Effector memory CD4-positive, alpha-beta T cell (primary cell): Measurements from ENCODE around the gene SMOC2.

Source experiments
- DNase-seq, 3 donors: peaks; one replicate each; pipeline ENCODE4 v3.0.0-alpha.2; 2020
- H3K27ac ChIP-seq: 2 replicates; pipeline ENCODE4 v1.7.0; 2013; ENCODE audit warnings: mild to moderate bottlenecking, low read length, moderate library complexity; ENCODE audit not compliant: insufficient read depth, poor library complexity, severe bottlenecking
- H3K27me3 ChIP-seq: replicated peaks from 2 replicates; pipeline ENCODE4 v1.7.0; 2013; ENCODE audit warnings: mild to moderate bottlenecking, low read length; ENCODE audit not compliant: insufficient read depth, control insufficient read depth, poor library complexity, severe bottlenecking
- H3K36me3 ChIP-seq: 2 replicates; pipeline ENCODE4 v1.7.0; 2013; ENCODE audit warnings: mild to moderate bottlenecking, low read length, moderate library complexity; ENCODE audit not compliant: control insufficient read depth, insufficient read depth
- H3K4me1 ChIP-seq: 2 replicates; pipeline ENCODE4 v1.7.0; 2013; ENCODE audit warnings: low read length, mild to moderate bottlenecking; ENCODE audit not compliant: control insufficient read depth, insufficient read depth, poor library complexity, severe bottlenecking
- H3K4me3 ChIP-seq: 2 replicates; pipeline ENCODE4 v1.7.0; 2013; ENCODE audit warnings: low read length, low read depth, mild to moderate bottlenecking; ENCODE audit not compliant: insufficient read depth, poor library complexity, severe bottlenecking
- H3K9me3 ChIP-seq: 2 replicates; pipeline ENCODE4 v1.7.0; 2013; ENCODE audit warnings: mild to moderate bottlenecking, low read length, moderate library complexity; ENCODE audit not compliant: control insufficient read depth
- total RNA-seq, 3 donors: gene quantifications; one replicate each; lab custom pipeline; 2026; lab: John Stamatoyannopoulos, UW

Gene SMOC2
- total RNA-seq = 0 reads per million in 3 donors

- Histone ChIP-seq H3K9me3 (no peaks in the 10 kb centered on the region), H3K4me3 (no peak within 1 kb of the TSS), H3K27me3 (peaks cover 16% of the 10 kb centered on the region), H3K27ac (no peak within 1 kb of the TSS), H3K36me3 (no peaks in the 10 kb centered on the region), H3K4me1 (no peaks in the 10 kb centered on the region)
- no peak for DNase-seq
Observed at GRCh38 chr6:168440520-168441433, at the start of gene SMOC2. SMOC2 (plus strand) TSS chr6:168441184; CDS start chr6:168441371, 187 bp downstream.

- DNase-seq = no peak
- H3K27ac ChIP-seq = no peak overlapping the region
- no peaks in the 10 kb centered on the region for H3K9me3 ChIP-seq
- no peaks in the 10 kb centered on the region for H3K4me1 ChIP-seq
- H3K36me3 ChIP-seq = no peaks in the 10 kb centered on the region
- H3K27me3 ChIP-seq = no peaks in the 10 kb centered on the region
- no peak overlapping the region for H3K4me3 ChIP-seq
Observed at GRCh38 chr6:168393126-168393870, 47.7 kb upstream of the SMOC2 start.

- Histone ChIP-seq H3K9me3 (no peaks in the 10 kb centered on the region), H3K4me3 (no peak overlapping the region), H3K4me1 (no peaks in the 10 kb centered on the region), H3K27me3 (no peaks in the 10 kb centered on the region), H3K36me3 (no peaks in the 10 kb centered on the region), H3K27ac (no peak overlapping the region)
- DNase-seq = no peak
Observed at GRCh38 chr6:168394606-168395005, 46.4 kb upstream of the SMOC2 start.

GRCh38 chr6:168395983-168396382, 45.0 kb upstream of the SMOC2 start:
- H3K4me3 ChIP-seq = no peak overlapping the region
- H3K27ac ChIP-seq = no peak overlapping the region
- no peaks in the 10 kb centered on the region for H3K9me3 ChIP-seq
- H3K27me3 ChIP-seq = no peaks in the 10 kb centered on the region
- H3K4me1 ChIP-seq = no peaks in the 10 kb centered on the region
- no peaks in the 10 kb centered on the region for H3K36me3 ChIP-seq
- DNase-seq = no peak

- no peaks in the 10 kb centered on the region for H3K4me1 ChIP-seq
- H3K27ac ChIP-seq = no peak overlapping the region
- no peaks in the 10 kb centered on the region for H3K27me3 ChIP-seq
- H3K36me3 ChIP-seq = no peaks in the 10 kb centered on the region
- no peak overlapping the region for H3K4me3 ChIP-seq
- no peak for DNase-seq
- H3K9me3 ChIP-seq = no peaks in the 10 kb centered on the region
Observed at GRCh38 chr6:168396561-168396960, 44.4 kb upstream of the SMOC2 start.

GRCh38 chr6:168397012-168397411, 44.0 kb upstream of the SMOC2 start:
- Histone ChIP-seq H3K27ac (no peak overlapping the region), H3K36me3 (no peaks in the 10 kb centered on the region), H3K4me3 (no peak overlapping the region), H3K27me3 (no peaks in the 10 kb centered on the region), H3K4me1 (no peaks in the 10 kb centered on the region), H3K9me3 (no peaks in the 10 kb centered on the region)
- DNase-seq = no peak

GRCh38 chr6:168400037-168400436, 40.9 kb upstream of the SMOC2 start:
- H3K27me3 ChIP-seq = no peaks in the 10 kb centered on the region
- no peaks in the 10 kb centered on the region for H3K36me3 ChIP-seq
- H3K9me3 ChIP-seq = no peaks in the 10 kb centered on the region
- no peaks in the 10 kb centered on the region for H3K4me1 ChIP-seq
- no peak overlapping the region for H3K27ac ChIP-seq
- no peak for DNase-seq
- no peak overlapping the region for H3K4me3 ChIP-seq

- no peaks in the 10 kb centered on the region for H3K4me1 ChIP-seq
- no peaks in the 10 kb centered on the region for H3K27me3 ChIP-seq
- H3K4me3 ChIP-seq = no peak overlapping the region
- no peaks in the 10 kb centered on the region for H3K36me3 ChIP-seq
- DNase-seq = no peak
- H3K9me3 ChIP-seq = no peaks in the 10 kb centered on the region
- no peak overlapping the region for H3K27ac ChIP-seq
Observed at GRCh38 chr6:168403370-168404005, 37.5 kb upstream of the SMOC2 start.

GRCh38 chr6:168404560-168404959, 36.4 kb upstream of the SMOC2 start:
- Histone ChIP-seq H3K36me3 (no peaks in the 10 kb centered on the region), H3K9me3 (no peaks in the 10 kb centered on the region), H3K4me1 (no peaks in the 10 kb centered on the region), H3K4me3 (no peak overlapping the region), H3K27ac (no peak overlapping the region), H3K27me3 (no peaks in the 10 kb centered on the region)
- no peak for DNase-seq
